SK-N-MC (cell line): ENCODE measurements around the gene AP3B1.

Source experiments
- EZH2 ChIP-seq: fragments of 200-600 bp; sonication (generic); IDR thresholded peaks from one replicate; pipeline ENCODE4 v1.6.1; 2017; ENCODE audit warnings: antibody characterized with exemption
- FOXP2 ChIP-seq: optimal IDR thresholded peaks from 2 replicates; pipeline ENCODE3; 2011; ENCODE audit warnings: mild to moderate bottlenecking, moderate library complexity; ENCODE audit not compliant: insufficient read depth; ENCODE audit errors: extremely low read length, control extremely low read depth
- POLR2AphosphoS5 ChIP-seq: IDR thresholded peaks from 2 replicates; pipeline ENCODE4 v1.6.1; 2012; ENCODE audit warnings: mild to moderate bottlenecking, low read depth, low read length, borderline replicate concordance

- TF ChIP-seq POLR2AphosphoS5 (no peak), EZH2 (no peak), FOXP2 (no peak)
These were observed 274.8 kb downstream of the AP3B1 start for GRCh38 chr5:78019744-78020143.
